Activated CD4-positive, CD25-positive, alpha-beta regulatory T cell (primary cell): Measurements from ENCODE around the gene SLC50A1.

Experiments
- DNase-seq, 4 experiments: peaks; one replicate each; lab custom pipeline; 2025; lab: John Stamatoyannopoulos, UW

The SLC50A1 gene

DNA sequence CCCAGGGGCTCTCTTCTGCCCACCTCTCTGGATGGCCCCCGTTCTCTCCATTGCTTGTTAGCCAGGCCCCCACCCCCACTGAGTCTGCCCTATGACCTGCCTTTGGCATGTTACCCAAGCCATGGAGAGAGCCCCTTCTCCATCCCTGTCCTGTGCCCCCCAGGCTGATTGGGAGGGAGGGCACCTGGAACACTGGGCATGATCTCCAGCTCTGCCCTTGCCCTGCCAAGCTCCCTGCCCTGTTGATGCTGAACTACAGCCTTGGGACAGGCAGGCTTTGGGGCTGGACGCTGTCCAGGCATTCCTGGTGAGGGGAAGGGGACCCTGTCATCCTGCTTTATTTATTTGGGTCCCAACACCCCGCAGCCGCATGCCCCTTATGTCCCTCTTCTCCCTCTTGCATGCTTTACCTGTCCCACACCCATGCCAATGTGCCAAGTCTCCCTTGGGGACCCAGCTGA, 48.7 kb downstream of the SLC50A1 start:
- no peak for DNase-seq

DNA sequence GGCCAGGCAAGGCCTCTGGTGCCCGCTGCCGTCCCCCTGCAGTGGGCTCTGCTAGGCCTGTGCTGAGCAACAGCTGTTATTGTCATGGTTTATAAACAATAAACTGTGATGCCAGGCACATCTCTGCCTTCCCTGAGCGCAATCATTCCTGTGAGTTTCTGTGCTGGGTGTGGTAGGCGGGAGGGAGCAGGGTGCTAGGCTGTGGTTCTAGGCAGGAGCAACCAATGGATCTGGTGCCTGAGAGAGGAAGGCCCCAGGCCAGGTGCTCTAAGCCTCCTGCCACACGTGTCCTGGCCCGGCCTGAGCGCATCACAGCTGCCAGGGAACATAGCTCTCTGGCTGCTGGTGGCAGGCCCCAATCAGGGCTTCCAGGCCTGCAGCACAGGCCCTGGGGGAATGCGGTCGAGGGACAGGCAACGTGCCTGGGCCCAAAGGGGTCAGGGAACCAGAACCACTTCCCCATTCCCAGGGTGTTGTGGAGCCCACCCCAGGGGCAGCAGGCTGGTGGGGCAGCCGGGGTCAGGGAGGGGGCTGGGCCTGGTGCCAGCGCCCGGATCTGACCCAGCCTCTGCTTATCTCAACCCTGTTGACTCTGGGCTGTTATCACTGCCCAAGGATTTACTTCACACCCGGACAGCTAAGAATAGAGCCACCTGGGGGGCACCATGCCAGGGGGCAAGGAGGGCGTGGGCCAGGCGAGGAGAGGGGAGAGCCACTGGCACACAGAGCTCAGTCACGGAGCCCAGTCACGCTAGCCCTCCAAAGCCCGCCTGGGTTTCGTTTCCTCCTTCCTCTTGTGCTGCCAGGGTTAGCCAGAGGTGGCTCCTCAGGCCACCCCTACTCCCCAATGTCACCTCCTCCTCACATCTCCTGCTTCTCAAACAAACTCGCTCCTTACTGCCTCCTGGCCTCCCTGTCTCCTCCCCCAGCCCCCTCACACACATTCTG, 49.5 kb downstream of the SLC50A1 start:
- no peak for DNase-seq

GRCh38 chr1:155185783-155186066, 50.1 kb downstream of the SLC50A1 start:
- DNase-seq: no peak

GRCh38 chr1:155186067-155186793, 50.6 kb downstream of the SLC50A1 start:
- DNase-seq: no peak

DNA sequence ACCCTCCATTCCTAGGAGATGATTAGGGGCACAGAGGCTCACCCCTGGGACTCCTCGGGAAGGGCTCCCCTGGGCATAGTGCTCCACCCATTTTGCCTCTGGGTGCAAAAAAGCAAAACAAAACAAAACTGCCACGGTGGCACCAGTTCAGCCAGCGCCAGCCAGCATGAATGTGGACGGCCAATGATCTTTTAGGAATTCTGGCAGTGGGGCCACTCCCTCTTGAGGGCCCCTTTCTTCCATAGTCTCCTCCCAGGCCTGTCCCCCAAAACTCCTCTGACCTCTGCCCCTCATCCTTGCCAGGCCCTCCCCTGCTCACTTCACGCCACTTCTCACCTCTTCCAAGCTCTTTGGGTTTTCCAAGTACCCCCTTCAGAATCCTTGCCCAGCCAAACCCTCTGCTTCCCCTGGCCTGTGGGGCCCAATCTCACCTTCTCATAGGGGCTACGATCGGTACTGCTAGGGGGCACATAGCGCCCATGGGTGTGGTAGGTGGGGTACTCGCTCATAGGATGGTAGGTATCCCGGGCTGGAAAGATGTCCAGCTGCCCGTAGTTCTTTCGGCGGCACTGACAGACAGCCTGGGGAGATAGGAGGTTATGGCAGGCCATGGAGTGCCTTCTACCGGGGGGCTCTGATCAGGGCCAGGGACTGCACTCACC, 51.3 kb downstream of the SLC50A1 start:
- DNase-seq: no peak

DNA sequence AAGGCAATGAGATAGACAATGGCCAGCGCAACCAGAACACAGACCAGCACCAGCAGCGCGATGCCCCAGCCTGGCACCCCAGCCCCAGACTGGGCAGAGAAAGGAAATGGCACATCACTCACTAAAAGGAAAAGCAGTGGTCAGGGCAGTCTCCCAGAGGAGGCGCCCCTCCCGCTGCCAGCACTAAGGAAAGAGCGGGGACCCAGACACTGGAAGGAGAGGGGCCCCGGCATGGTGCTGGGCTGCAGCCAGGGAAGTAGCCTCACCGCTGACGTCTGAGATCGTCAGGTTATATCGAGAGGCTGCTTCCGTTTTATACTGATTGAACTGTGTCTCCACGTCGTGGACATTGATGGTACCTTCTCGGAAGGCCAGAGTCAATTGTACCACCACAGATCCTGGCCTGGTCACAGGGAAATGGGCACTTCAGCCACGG, 51.8 kb downstream of the SLC50A1 start:
- no peak for DNase-seq

- no peak for DNase-seq
Observed at GRCh38 chr1:155188268-155188667, 52.6 kb downstream of the SLC50A1 start.
